ENCODE measurements around the gene UBALD1.

- no peak for TF ChIP-seq POLR2A (IDR thresholded peaks at IDR 0.05)
- no peak for TF ChIP-seq CTCF (IDR thresholded peaks at IDR 0.05)
Observed at GRCh38 chr16:4591706-4592470, 22.8 kb downstream of the UBALD1 start.

Data from vagina (tissue), 2 donors.